ENCODE data around the gene RHOT2. TPM values are rescaled to one million over a fixed set of nuclear protein-coding genes. Genes with fewer than 3 reads are reported as not detected.

RHOT2 gene
- total and polyA plus RNA-seq, 9 of the 15 experiments (the other 6 are each of a cell fraction or from before 2014, with no cell fraction given), result 5.0 to 373 (median 112) TPM

DNA sequence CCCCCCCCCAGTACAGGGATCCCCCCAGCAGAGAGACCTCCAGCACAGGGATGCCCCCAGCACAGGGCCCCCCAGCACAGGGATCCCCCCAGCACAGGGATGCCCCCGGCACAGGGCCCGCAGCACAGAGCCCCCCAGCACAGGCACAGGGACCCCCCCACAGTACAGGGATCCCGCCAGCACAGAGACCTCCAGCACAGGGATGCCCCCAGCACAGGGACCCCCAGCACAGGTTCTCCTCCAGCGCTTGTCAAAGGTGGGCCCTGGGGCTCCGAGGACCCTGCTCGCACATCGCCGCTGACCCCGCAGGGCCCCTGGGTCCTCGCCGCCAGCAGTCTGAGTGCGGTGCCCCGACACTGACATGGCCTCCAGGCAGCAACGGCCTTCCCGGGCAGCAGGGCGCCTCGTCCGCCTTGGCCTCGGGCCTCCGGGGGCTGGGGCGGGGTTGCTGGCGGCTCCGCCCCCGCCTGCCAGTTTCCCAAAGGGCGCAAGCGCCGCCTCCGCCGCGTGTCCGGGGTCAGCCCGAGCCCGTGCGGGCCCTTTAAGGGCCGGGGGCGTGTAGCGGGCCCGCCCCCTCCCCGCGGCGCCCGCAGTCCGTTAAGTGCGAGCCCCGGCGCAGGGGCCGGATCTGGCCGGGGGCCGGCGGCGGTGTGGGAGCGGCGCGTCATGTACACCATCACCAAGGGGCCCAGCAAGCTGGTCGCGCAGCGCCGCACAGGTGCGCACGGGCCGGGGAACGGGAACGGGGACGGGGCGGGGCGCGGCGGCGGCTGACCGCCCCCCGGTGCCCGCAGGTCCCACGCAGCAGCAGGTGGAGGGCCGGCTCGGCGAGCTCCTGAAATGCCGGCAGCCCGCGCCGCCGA, 26.4 kb upstream of the RHOT2 start, which contains the start of gene MCRIP2:
MCRIP2 (plus strand) TSS at position 503 of the 863 bp plus-strand sequence; CDS start at position 667, 164 bp downstream.
- POLR2A ChIA-PET, result interaction anchor here (0.8 to 2.3 kb wide), 4 partner anchors 10 to 82 kb away, joined by 3 to 13 read pairs (median 6); no protein-coding TSS in a partner anchor
- CTCF ChIA-PET (ENCODE audit: low intra/inter-chr PET ratio), result no interaction called here
- ATAC-seq (peak; percentile 86), FAIRE-seq (peak; percentile 77), DNase-seq (ENCODE audit: extremely low read depth in 1 of 4, low spot score in 3 of 4) (peak; percentile 88 to 94 (median 92))
- H3K4me3 ChIP-seq, result peak within 1 kb of the TSS; percentile 89
- BruUV-seq (replicated peaks), result no TSS peak
- H3K27ac ChIP-seq (ENCODE audit: extremely low read depth, low read depth, low read length), result peak within 1 kb of the TSS; percentile 94
- peaks cover 59% of the 10 kb centered on the region for H3K79me2 ChIP-seq (ENCODE audit: control insufficient read depth, insufficient read depth, low read length)
- no peaks in the 10 kb centered on the region for H3K9me3 ChIP-seq (replicated peaks; ENCODE audit: control insufficient read depth, insufficient read depth, low read depth, low read length)
- peak within 1 kb of the TSS; percentile 91 to 99 for H3K9ac ChIP-seq (ENCODE audit: insufficient read depth in 1 of 2, low read depth in 2 of 2, low read length in 2 of 2)
- 1% methylated on average over 41 of the region's 81 CpGs for WGBS (ENCODE audit: insufficient coverage, low coverage, missing lambda C conversion rate)
- H3K27me3 ChIP-seq (ENCODE audit: control insufficient read depth in 2 of 2, insufficient read depth in 2 of 2, low read length in 2 of 2), result no peaks in the 10 kb centered on the region
- intact Hi-C loops (cut with micrococcal nuclease) (loop anchor here (1.0 kb wide), 1 partner anchor 51 kb away; the partner anchor contains the start of gene RAB40C), in situ Hi-C loops (cut with MboI) (no loop called here)
- peak within 1 kb of the TSS; percentile 81 for H2AFZ ChIP-seq (ENCODE audit: low read depth, low read length)
- H3K4me2 ChIP-seq (ENCODE audit: insufficient read depth, low read length), result peak within 1 kb of the TSS; percentile 92
- peaks cover 32% of the 10 kb centered on the region; the same call in 1 of the 3 replicates for H3K36me3 ChIP-seq (ENCODE audit: control insufficient read depth, insufficient read depth, low read length)
- no peaks in the 10 kb centered on the region for H3K9me1 ChIP-seq (ENCODE audit: control insufficient read depth, insufficient read depth, low read length)
- peaks cover 15 to 81% of the 10 kb centered on the region in 2 experiments; a peak in 4 of 5 replicates for H3K4me1 ChIP-seq (replicated peaks in 1 of 2; ENCODE audit: control insufficient read depth in 2 of 2, insufficient read depth in 2 of 2, low read length in 2 of 2)
- H4K20me1 ChIP-seq (replicated peaks; ENCODE audit: control insufficient read depth, insufficient read depth, low read length), result no peaks in the 10 kb centered on the region
- TF ChIP-seq KDM4B (IDR thresholded peaks at IDR 0.05; ENCODE audit: borderline replicate concordance in 2 of 2, low read depth in 1 of 2) (0 out of 4 replicates have a peak, but pooled peaks of 1 of the 2 experiments have one; percentile 45), ZNF384 (IDR thresholded peaks at IDR 0.05; ENCODE audit: low read depth, low read length) (no peak), ZNF695 (CRISPR knock-in tag; IDR thresholded peaks at IDR 0.05) (no peak), NR1H2 (CRISPR knock-in tag; IDR thresholded peaks at IDR 0.05) (0 out of 2 replicates have a peak, but pooled peaks have one; percentile 54), TAF1 (IDR thresholded peaks at IDR 0.05; ENCODE audit: control insufficient read depth, extremely low read depth, insufficient read depth, low read length, severe bottlenecking) (peak; percentile 71), ZNF134 (CRISPR knock-in tag; conservative IDR thresholded peaks at IDR 0.05) (no peak), TBP (optimal IDR thresholded peaks at IDR 0.05; ENCODE audit: low read depth, low read length) (peak; percentile 71), ZFX (CRISPR knock-in tag; IDR thresholded peaks at IDR 0.05) (peak; percentile 74), NFRKB (IDR thresholded peaks at IDR 0.05; ENCODE audit: low read depth) (0 out of 2 replicates have a peak, but pooled peaks have one; percentile 33), ZNF696 (CRISPR knock-in tag; conservative IDR thresholded peaks at IDR 0.05) (no peak)
- TF ChIP-seq, protein P1, sequence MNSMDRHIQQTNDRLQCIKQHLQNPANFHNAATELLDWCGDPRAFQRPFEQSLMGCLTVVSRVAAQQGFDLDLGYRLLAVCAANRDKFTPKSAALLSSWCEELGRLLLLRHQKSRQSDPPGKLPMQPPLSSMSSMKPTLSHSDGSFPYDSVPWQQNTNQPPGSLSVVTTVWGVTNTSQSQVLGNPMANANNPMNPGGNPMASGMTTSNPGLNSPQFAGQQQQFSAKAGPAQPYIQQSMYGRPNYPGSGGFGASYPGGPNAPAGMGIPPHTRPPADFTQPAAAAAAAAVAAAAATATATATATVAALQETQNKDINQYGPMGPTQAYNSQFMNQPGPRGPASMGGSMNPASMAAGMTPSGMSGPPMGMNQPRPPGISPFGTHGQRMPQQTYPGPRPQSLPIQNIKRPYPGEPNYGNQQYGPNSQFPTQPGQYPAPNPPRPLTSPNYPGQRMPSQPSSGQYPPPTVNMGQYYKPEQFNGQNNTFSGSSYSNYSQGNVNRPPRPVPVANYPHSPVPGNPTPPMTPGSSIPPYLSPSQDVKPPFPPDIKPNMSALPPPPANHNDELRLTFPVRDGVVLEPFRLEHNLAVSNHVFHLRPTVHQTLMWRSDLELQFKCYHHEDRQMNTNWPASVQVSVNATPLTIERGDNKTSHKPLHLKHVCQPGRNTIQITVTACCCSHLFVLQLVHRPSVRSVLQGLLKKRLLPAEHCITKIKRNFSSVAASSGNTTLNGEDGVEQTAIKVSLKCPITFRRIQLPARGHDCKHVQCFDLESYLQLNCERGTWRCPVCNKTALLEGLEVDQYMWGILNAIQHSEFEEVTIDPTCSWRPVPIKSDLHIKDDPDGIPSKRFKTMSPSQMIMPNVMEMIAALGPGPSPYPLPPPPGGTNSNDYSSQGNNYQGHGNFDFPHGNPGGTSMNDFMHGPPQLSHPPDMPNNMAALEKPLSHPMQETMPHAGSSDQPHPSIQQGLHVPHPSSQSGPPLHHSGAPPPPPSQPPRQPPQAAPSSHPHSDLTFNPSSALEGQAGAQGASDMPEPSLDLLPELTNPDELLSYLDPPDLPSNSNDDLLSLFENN (IDR thresholded peaks at IDR 0.05; ENCODE audit: low read depth in 2 of 2, low read length in 2 of 2), result 0 out of 4 replicates have a peak, but pooled peaks of 1 of the 2 experiments have one; percentile 28
- TF ChIP-seq, protein P2, sequence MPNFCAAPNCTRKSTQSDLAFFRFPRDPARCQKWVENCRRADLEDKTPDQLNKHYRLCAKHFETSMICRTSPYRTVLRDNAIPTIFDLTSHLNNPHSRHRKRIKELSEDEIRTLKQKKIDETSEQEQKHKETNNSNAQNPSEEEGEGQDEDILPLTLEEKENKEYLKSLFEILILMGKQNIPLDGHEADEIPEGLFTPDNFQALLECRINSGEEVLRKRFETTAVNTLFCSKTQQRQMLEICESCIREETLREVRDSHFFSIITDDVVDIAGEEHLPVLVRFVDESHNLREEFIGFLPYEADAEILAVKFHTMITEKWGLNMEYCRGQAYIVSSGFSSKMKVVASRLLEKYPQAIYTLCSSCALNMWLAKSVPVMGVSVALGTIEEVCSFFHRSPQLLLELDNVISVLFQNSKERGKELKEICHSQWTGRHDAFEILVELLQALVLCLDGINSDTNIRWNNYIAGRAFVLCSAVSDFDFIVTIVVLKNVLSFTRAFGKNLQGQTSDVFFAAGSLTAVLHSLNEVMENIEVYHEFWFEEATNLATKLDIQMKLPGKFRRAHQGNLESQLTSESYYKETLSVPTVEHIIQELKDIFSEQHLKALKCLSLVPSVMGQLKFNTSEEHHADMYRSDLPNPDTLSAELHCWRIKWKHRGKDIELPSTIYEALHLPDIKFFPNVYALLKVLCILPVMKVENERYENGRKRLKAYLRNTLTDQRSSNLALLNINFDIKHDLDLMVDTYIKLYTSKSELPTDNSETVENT (CRISPR knock-in tag; IDR thresholded peaks at IDR 0.05), result peak; percentile 31; the same call in 1 of the 2 replicates

Data from K562 (cell line).